Stomach (tissue), 4 donors: Measurements from ENCODE around the gene ATP5MC2.

Experiments
- POLR2A ChIP-seq, 4 donors: fragments of 450-650 bp; IDR thresholded peaks; one replicate each; pipeline ENCODE4 v1.6.1; 2016; ENCODE audit warnings: antibody characterized with exemption in 4 of 4, control low read depth in 2 of 4, mild to moderate bottlenecking in 1 of 4, moderate library complexity in 1 of 4
- TF ChIP-seq, protein P1 (sequence below), 7 experiments: fragments of 450-650 bp in 4 of 7; fragments of 200-600 bp in 3 of 7; sonication (generic) in 3 of 7; IDR thresholded peaks; one replicate each; pipeline ENCODE4 v1.5.1; 2016 to 2019; ENCODE audit warnings: antibody characterized with exemption in 7 of 7, control low read depth in 2 of 7, mild to moderate bottlenecking in 1 of 7

DNA sequence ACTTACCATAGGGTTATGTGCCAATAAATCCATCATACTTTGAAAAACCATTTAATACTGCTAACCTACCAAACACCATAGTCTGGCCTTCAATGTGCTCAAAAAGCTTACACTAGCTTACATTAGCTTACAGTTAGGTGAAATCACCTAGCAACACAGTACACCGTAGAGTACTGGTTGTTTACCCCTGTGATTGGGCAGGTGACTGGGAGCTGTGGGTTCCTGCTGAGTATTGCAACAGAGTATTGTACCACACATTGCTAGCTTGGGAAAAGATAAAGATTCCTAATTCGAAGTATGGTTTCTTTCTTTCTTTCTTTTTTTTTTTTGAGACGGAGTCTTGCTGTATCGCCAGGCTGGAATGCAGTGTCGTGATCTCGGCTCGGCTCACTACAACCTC, 5.6 kb downstream of the ATP5MC2 start:
- TF ChIP-seq, protein P1, sequence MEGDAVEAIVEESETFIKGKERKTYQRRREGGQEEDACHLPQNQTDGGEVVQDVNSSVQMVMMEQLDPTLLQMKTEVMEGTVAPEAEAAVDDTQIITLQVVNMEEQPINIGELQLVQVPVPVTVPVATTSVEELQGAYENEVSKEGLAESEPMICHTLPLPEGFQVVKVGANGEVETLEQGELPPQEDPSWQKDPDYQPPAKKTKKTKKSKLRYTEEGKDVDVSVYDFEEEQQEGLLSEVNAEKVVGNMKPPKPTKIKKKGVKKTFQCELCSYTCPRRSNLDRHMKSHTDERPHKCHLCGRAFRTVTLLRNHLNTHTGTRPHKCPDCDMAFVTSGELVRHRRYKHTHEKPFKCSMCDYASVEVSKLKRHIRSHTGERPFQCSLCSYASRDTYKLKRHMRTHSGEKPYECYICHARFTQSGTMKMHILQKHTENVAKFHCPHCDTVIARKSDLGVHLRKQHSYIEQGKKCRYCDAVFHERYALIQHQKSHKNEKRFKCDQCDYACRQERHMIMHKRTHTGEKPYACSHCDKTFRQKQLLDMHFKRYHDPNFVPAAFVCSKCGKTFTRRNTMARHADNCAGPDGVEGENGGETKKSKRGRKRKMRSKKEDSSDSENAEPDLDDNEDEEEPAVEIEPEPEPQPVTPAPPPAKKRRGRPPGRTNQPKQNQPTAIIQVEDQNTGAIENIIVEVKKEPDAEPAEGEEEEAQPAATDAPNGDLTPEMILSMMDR (IDR thresholded peaks at IDR 0.05) = no peak
- TF ChIP-seq POLR2A (IDR thresholded peaks at IDR 0.05) = no peak
